ENCODE results near the gene PXMP4. TPM values are rescaled to one million over a fixed set of nuclear protein-coding genes. Genes with fewer than 3 reads are reported as not detected.

Gene PXMP4
- total and polyA plus RNA-seq, 7 donors, result 4.5 to 8.2 (median 6.6) TPM

- TF ChIP-seq POLR2A (IDR thresholded peaks at IDR 0.05) (no peak), CTCF (IDR thresholded peaks at IDR 0.05) (no peak), POLR2AphosphoS5 (IDR thresholded peaks at IDR 0.05) (no peak), EP300 (IDR thresholded peaks at IDR 0.05) (no peak)
- H3K4me3 ChIP-seq, result no peak overlapping the region
- WGBS, 2 donors, result 87 to 93% methylated on average over 5 of the region's 5 CpGs
- no peaks in the 10 kb centered on the region for H3K9me3 ChIP-seq
- peaks cover 0 to 30% (median 6%) of the 10 kb centered on the region in 4 donors for H3K36me3 ChIP-seq
- no peak for DNase-seq
- no peaks in the 10 kb centered on the region for H3K27me3 ChIP-seq
- intact Hi-C loops (cut with DNase I), result loop anchor here (5.0 kb wide), 3 partner anchors 107 to 443 kb away; partner anchors contain the start of genes CDK5RAP1 and EIF2S2
- no peak overlapping the region for H3K27ac ChIP-seq
- peaks cover 0 to 54% (median 43%) of the 10 kb centered on the region in 4 donors for H3K4me1 ChIP-seq
Measured at GRCh38 chr20:33669224-33669623, 50.9 kb downstream of the PXMP4 start.

- intact Hi-C loops (cut with DNase I), result loop anchor here (1.0 to 5.0 kb wide), 4 partner anchors 106 to 444 kb away; partner anchors contain the start of genes CDK5RAP1 and EIF2S2
Measured at GRCh38 chr20:33668466-33669155, 51.5 kb downstream of the PXMP4 start.

GRCh38 chr20:33667676-33668465 is 52.2 kb downstream of the PXMP4 start:
- peaks cover 0 to 52% (median 42%) of the 10 kb centered on the region in 4 donors for H3K4me1 ChIP-seq
- H3K27ac ChIP-seq, result peak overlapping the region; percentile 86 to 98 (median 92)
- WGBS, 2 donors, result 3 to 8% methylated on average over 47 of the region's 47 CpGs
- H3K36me3 ChIP-seq, result peaks cover 0 to 30% (median 6%) of the 10 kb centered on the region in 4 donors
- H3K4me3 ChIP-seq, result peak overlapping the region; percentile 47 to 66 (median 52)
- intact Hi-C loops (cut with DNase I), result loop anchor here (1.0 to 5.0 kb wide), 4 partner anchors 106 to 444 kb away; partner anchors contain the start of genes CDK5RAP1 and EIF2S2
- no peaks in the 10 kb centered on the region for H3K9me3 ChIP-seq
- TF ChIP-seq EP300 (IDR thresholded peaks at IDR 0.05) (no peak), POLR2A (IDR thresholded peaks at IDR 0.05) (no peak), CTCF (IDR thresholded peaks at IDR 0.05) (peak; percentile 88 to 95 (median 93)), POLR2AphosphoS5 (IDR thresholded peaks at IDR 0.05) (peak in 2 of 4 donors; percentile 10 to 21)
- DNase-seq, result peak; percentile 93
- H3K27me3 ChIP-seq, result no peaks in the 10 kb centered on the region

More at GRCh38 chr20:33668466-33669155, 51.5 kb downstream of the PXMP4 start:
- 72 to 89% methylated on average over 13 of the region's 13 CpGs for WGBS, 2 donors
- peak; percentile 66 for DNase-seq
- H3K4me3 ChIP-seq, result no peak overlapping the region
- H3K36me3 ChIP-seq, result peaks cover 0 to 30% (median 6%) of the 10 kb centered on the region in 4 donors
- H3K9me3 ChIP-seq, result no peaks in the 10 kb centered on the region
- H3K27ac ChIP-seq, result peak overlapping the region; percentile 86 to 98 (median 92)
- no peak for TF ChIP-seq POLR2AphosphoS5 (IDR thresholded peaks at IDR 0.05)
- TF ChIP-seq POLR2A (IDR thresholded peaks at IDR 0.05), result no peak
- TF ChIP-seq EP300 (IDR thresholded peaks at IDR 0.05), result no peak
- TF ChIP-seq CTCF (IDR thresholded peaks at IDR 0.05), result no peak
- peaks cover 0 to 56% (median 46%) of the 10 kb centered on the region in 4 donors for H3K4me1 ChIP-seq
- H3K27me3 ChIP-seq, result no peaks in the 10 kb centered on the region

DNA sequence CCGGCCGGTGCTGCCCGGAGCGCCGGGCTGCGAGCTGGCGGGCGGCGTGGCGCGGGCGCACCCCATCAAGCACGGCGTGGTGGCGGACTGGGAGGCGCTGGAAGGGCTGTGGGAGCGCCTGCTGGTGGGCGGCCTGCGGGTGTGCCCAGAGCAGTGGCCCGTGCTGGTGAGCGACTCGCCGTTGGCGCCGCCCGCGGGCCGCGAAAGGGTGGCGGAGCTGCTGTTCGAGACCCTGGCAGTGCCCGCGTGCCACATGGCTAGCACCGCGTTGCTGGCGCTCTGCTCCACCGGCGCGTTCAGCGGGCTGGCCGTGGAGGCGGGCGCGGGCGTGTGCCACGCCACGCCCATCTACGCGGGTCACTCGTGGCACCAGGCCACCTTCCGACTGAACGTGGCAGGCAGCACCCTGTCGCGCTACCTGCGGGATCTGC is 52.9 kb downstream of the PXMP4 start:
- 2 to 3% methylated on average over 55 of the region's 55 CpGs for WGBS, 2 donors
- Histone ChIP-seq H3K27me3 (no peaks in the 10 kb centered on the region), H3K4me1 (peaks cover 0 to 52% (median 42%) of the 10 kb centered on the region in 4 donors), H3K4me3 (peak overlapping the region; percentile 47 to 66 (median 52)), H3K27ac (peak overlapping the region; percentile 86 to 98 (median 92)), H3K36me3 (peaks cover 0 to 30% (median 6%) of the 10 kb centered on the region in 4 donors), H3K9me3 (no peaks in the 10 kb centered on the region)
- peak; percentile 86 for DNase-seq
- TF ChIP-seq POLR2AphosphoS5 (IDR thresholded peaks at IDR 0.05), result no peak
- TF ChIP-seq POLR2A (IDR thresholded peaks at IDR 0.05), result no peak
- TF ChIP-seq EP300 (IDR thresholded peaks at IDR 0.05), result no peak
- no peak for TF ChIP-seq CTCF (IDR thresholded peaks at IDR 0.05)
- intact Hi-C loops (cut with DNase I), result loop anchor here (5.0 kb wide), 3 partner anchors 105 to 445 kb away; partner anchors contain the start of genes CDK5RAP1 and EIF2S2

All from sigmoid colon (tissue), 7 donors.